Testis (tissue), 2 donors: Measurements from ENCODE around the gene PLXND1.

Experiments
- CTCF ChIP-seq, 3 experiments: fragments of 450-650 bp in 2 of 3; fragments of 200-600 bp in 1 of 3; sonication (generic) in 1 of 3; IDR thresholded peaks; one replicate each; pipeline ENCODE4 v1.5.1; 2016 to 2019; ENCODE audit warnings: antibody characterized with exemption in 3 of 3, mild to moderate bottlenecking in 2 of 3, moderate library complexity in 1 of 3
- POLR2A ChIP-seq: fragments of 450-650 bp; IDR thresholded peaks from one replicate; pipeline ENCODE4 v1.6.1; 2017; ENCODE audit warnings: antibody characterized with exemption, mild to moderate bottlenecking, moderate library complexity

- no peak for TF ChIP-seq CTCF (IDR thresholded peaks at IDR 0.05)
- TF ChIP-seq POLR2A: no peak
Measured at GRCh38 chr3:129577925-129578786, 28.3 kb downstream of the PLXND1 start.
